ENCODE results near the gene MRPS18B. TPM values are rescaled to one million over a fixed set of nuclear protein-coding genes. Genes with fewer than 3 reads are reported as not detected.

Gene MRPS18B
- total and polyA plus RNA-seq, 11 donors = 84.2 to 219 (median 122) TPM

GRCh38 chr6:30611150-30611855, 6.3 kb upstream of the MRPS18B start:
- Histone ChIP-seq H3K27ac (peak overlapping the region in 1 of 12 donors; percentile 97), H3K27me3 (no peaks in the 10 kb centered on the region), H3K9me3 (no peaks in the 10 kb centered on the region), H3K36me3 (peaks cover 0 to 71% (median 41%) of the 10 kb centered on the region in 9 donors), H3K4me3 (no peak overlapping the region), H3K4me1 (peaks cover 0 to 58% (median 50%) of the 10 kb centered on the region in 12 donors)
- intact Hi-C loops (cut with DNase I) = loop anchor here in 1 of 10 donors (5.0 kb wide), 1 partner anchor 54 kb away; the partner anchor contains the start of genes GNL1 and PRR3
- DNase-seq (no peak), ATAC-seq (no peak)
- WGBS, 4 donors = 74 to 81% (median 77%) methylated on average over 9 of the region's 9 CpGs
- TF ChIP-seq CTCF (IDR thresholded peaks at IDR 0.05) = no peak

- Histone ChIP-seq H3K36me3 (peaks cover 0 to 71% (median 41%) of the 10 kb centered on the region in 9 donors), H3K27ac (peak overlapping the region in 2 of 12 donors; percentile 16 to 97), H3K4me3 (no peak overlapping the region), H3K9me3 (no peaks in the 10 kb centered on the region), H3K27me3 (no peaks in the 10 kb centered on the region), H3K4me1 (peaks cover 0 to 58% (median 50%) of the 10 kb centered on the region in 12 donors)
- 61 to 69% (median 63%) methylated on average over 2 of the region's 2 CpGs for WGBS, 4 donors
- DNase-seq (no peak), ATAC-seq (no peak)
- TF ChIP-seq POLR2A (IDR thresholded peaks at IDR 0.05) = no peak
- TF ChIP-seq CTCF (IDR thresholded peaks at IDR 0.05) = no peak
- intact Hi-C loops (cut with DNase I) = loop anchor here in 1 of 10 donors (5.0 kb wide), 1 partner anchor 55 kb away; the partner anchor contains the start of genes GNL1 and PRR3
Observed at GRCh38 chr6:30611856-30612194, 5.8 kb upstream of the MRPS18B start.

- Histone ChIP-seq H3K9me3 (no peaks in the 10 kb centered on the region), H3K4me1 (peaks cover 0 to 58% (median 50%) of the 10 kb centered on the region in 12 donors), H3K4me3 (no peak overlapping the region), H3K36me3 (peaks cover 0 to 69% (median 37%) of the 10 kb centered on the region in 9 donors), H3K27ac (peak overlapping the region in 3 of 12 donors; percentile 8 to 97 (median 16)), H3K27me3 (no peaks in the 10 kb centered on the region)
- ATAC-seq = no peak
- WGBS, 4 donors = 67 to 81% (median 71%) methylated on average over 1 of the region's 1 CpG
- TF ChIP-seq POLR2A (IDR thresholded peaks at IDR 0.05) = no peak
- TF ChIP-seq CTCF (IDR thresholded peaks at IDR 0.05) = peak in 5 of 12 donors; percentile 13 to 50 (median 30)
- no peak for DNase-seq
- intact Hi-C loops (cut with DNase I) = loop anchor here in 1 of 10 donors (5.0 kb wide), 1 partner anchor 55 kb away; the partner anchor contains the start of genes GNL1 and PRR3
Observed at GRCh38 chr6:30612213-30612612, 5.4 kb upstream of the MRPS18B start.

- peak overlapping the region in 5 of 12 donors; percentile 1 to 97 (median 8) for H3K27ac ChIP-seq
- intact Hi-C loops (cut with DNase I) = loop anchor here in 1 of 10 donors (5.0 kb wide), 1 partner anchor 55 kb away; the partner anchor contains the start of genes GNL1 and PRR3
- no peak for ATAC-seq
- no peak overlapping the region for H3K4me3 ChIP-seq
- DNase-seq = no peak
- H3K27me3 ChIP-seq = no peaks in the 10 kb centered on the region
- no peak for TF ChIP-seq POLR2A (IDR thresholded peaks at IDR 0.05)
- no peak for TF ChIP-seq CTCF (IDR thresholded peaks at IDR 0.05)
- 60 to 68% (median 65%) methylated on average over 6 of the region's 6 CpGs for WGBS, 4 donors
- H3K4me1 ChIP-seq = peaks cover 0 to 58% (median 50%) of the 10 kb centered on the region in 12 donors
- H3K36me3 ChIP-seq = peaks cover 0 to 64% (median 32%) of the 10 kb centered on the region in 9 donors
- no peaks in the 10 kb centered on the region for H3K9me3 ChIP-seq
Observed at GRCh38 chr6:30612687-30613248, 4.9 kb upstream of the MRPS18B start.
